IMR-90 (cell line): Measurements from ENCODE around the gene RCBTB2. TPM values are rescaled to one million over a fixed set of nuclear protein-coding genes. Genes with fewer than 3 reads are reported as not detected.
A peak's percentile ranks its signal among the peaks of the same experiment; 100 is the strongest.

Source experiments
- ATAC-seq: fragments of 200-7000 bp; cut with Tn5 transposase; 2 replicates; pipeline ENCODE4 v1.9.1; 2020; ENCODE audit warnings: low read depth, mild to moderate bottlenecking, moderate library complexity
- BruUV-seq: library from RNA; stranded (reverse); fragments of 400-500 nt; replicated peaks from 2 replicates; lab custom pipeline; 2021; lab: Mats Ljungman, UMichigan
- CTCF ChIA-PET: fragments of 300-600 bp; formaldehyde crosslinking; extraction: SDS; loops from one replicate; lab custom pipeline; 2021; ENCODE audit warnings: antibody characterized with exemption; lab: Yijun Ruan, JAX
- POLR2A ChIA-PET: fragments of 300-600 bp; sonication (Branson Sonifier 250); formaldehyde crosslinking; loops from one replicate; lab custom pipeline; 2022; ENCODE audit warnings: antibody characterized with exemption; ENCODE audit not compliant: unreplicated experiment; lab: Charles Lee
- DNase-seq: peaks from one replicate; pipeline ENCODE4 v3.0.0; 2013
- H2AFZ ChIP-seq: replicated peaks from 2 replicates; pipeline ENCODE3; 2013; ENCODE audit warnings: low read length, mild to moderate bottlenecking; ENCODE audit not compliant: poor library complexity
- H2AK5ac ChIP-seq: 2 replicates; pipeline ENCODE4 v1.6.1; 2013; ENCODE audit warnings: low read depth, low read length, inconsistent platforms
- H2AK9ac ChIP-seq: replicated peaks from 2 replicates; pipeline ENCODE3; 2013; ENCODE audit warnings: mild to moderate bottlenecking, low read depth, low read length, moderate library complexity; ENCODE audit not compliant: poor library complexity
- H2BK120ac ChIP-seq: 2 replicates; pipeline ENCODE4 v1.6.1; 2013; ENCODE audit warnings: low read depth, low read length, inconsistent platforms
- H2BK15ac ChIP-seq: 3 replicates; pipeline ENCODE4 v1.6.1; 2013; ENCODE audit warnings: low read depth, low read length, inconsistent platforms
- H2BK20ac ChIP-seq: 2 replicates; pipeline ENCODE4 v1.6.1; 2013; ENCODE audit warnings: low read depth, mild to moderate bottlenecking, inconsistent platforms, low read length, moderate library complexity
- H2BK5ac ChIP-seq: 2 replicates; pipeline ENCODE4 v1.6.1; 2013; ENCODE audit warnings: mild to moderate bottlenecking, low read depth, low read length, inconsistent platforms; ENCODE audit not compliant: poor library complexity, severe bottlenecking
- H3K14ac ChIP-seq: replicated peaks from 2 replicates; pipeline ENCODE4 v1.6.1; 2013; ENCODE audit warnings: low read depth, low read length, inconsistent platforms
- H3K18ac ChIP-seq: 2 replicates; pipeline ENCODE4 v1.6.1; 2013; ENCODE audit warnings: low read depth, low read length, control low read depth
- H3K23ac ChIP-seq: 2 replicates; pipeline ENCODE4 v1.6.1; 2013; ENCODE audit warnings: low read depth, low read length, inconsistent platforms
- H3K27ac ChIP-seq: 2 replicates; pipeline ENCODE4 v1.5.1; 2013; ENCODE audit warnings: mild to moderate bottlenecking, control low read depth, low read length; ENCODE audit not compliant: insufficient read depth
- H3K27me3 ChIP-seq: 2 replicates; pipeline ENCODE4 v1.6.1; 2013; ENCODE audit warnings: low read length; ENCODE audit not compliant: control insufficient read depth, insufficient read depth
- H3K36me3 ChIP-seq: 2 replicates; pipeline ENCODE4 v1.6.1; 2013; ENCODE audit warnings: low read length, mixed read lengths; ENCODE audit not compliant: control insufficient read depth, insufficient read depth
- H3K4ac ChIP-seq: 2 replicates; pipeline ENCODE4 v1.6.1; 2013; ENCODE audit warnings: low read depth, low read length, inconsistent platforms
- H3K4me1 ChIP-seq: 2 replicates; pipeline ENCODE4 v1.6.1; 2013; ENCODE audit warnings: low read length, mixed read lengths; ENCODE audit not compliant: control insufficient read depth, insufficient read depth
- H3K4me2 ChIP-seq: 2 replicates; pipeline ENCODE4 v1.6.1; 2013; ENCODE audit warnings: low read depth, mild to moderate bottlenecking, control low read depth, low read length, moderate library complexity
- H3K4me3 ChIP-seq: 2 replicates; pipeline ENCODE4 v1.5.1; 2013; ENCODE audit warnings: low read depth, mild to moderate bottlenecking, control low read depth, low read length, moderate library complexity; ENCODE audit not compliant: insufficient read depth
- H3K56ac ChIP-seq: 2 replicates; pipeline ENCODE4 v1.6.1; 2013; ENCODE audit warnings: low read length, inconsistent platforms; ENCODE audit not compliant: insufficient read depth; ENCODE audit errors: extremely low read depth
- H3K79me1 ChIP-seq, 2 experiments: 2 replicates each; pipeline ENCODE4 v1.6.1; 2013; ENCODE audit warnings: low read length in 2 of 2, inconsistent platforms in 1 of 2, low read depth in 1 of 2
- H3K9ac ChIP-seq: 2 replicates; pipeline ENCODE4 v1.6.1; 2013; ENCODE audit warnings: low read depth, low read length, control low read depth
- H3K9me1 ChIP-seq: 2 replicates; pipeline ENCODE4 v1.6.1; 2013; ENCODE audit warnings: low read length, inconsistent platforms; ENCODE audit not compliant: insufficient read depth
- H3K9me3 ChIP-seq: 2 replicates; pipeline ENCODE4 v1.6.1; 2013; ENCODE audit warnings: low read length; ENCODE audit not compliant: control insufficient read depth, insufficient read depth
- H4K20me1 ChIP-seq: 2 replicates; pipeline ENCODE4 v1.6.1; 2013; ENCODE audit warnings: low read length, inconsistent platforms; ENCODE audit not compliant: insufficient read depth
- H4K5ac ChIP-seq: 2 replicates; pipeline ENCODE4 v1.6.1; 2013; ENCODE audit warnings: mild to moderate bottlenecking, low read depth, low read length, control low read depth
- H4K8ac ChIP-seq, 2 experiments: 2 replicates each; pipeline ENCODE4 v1.6.1; 2013; ENCODE audit warnings: low read depth in 2 of 2, low read length in 2 of 2, control low read depth in 1 of 2, inconsistent platforms in 1 of 2
- H4K91ac ChIP-seq: 2 replicates; pipeline ENCODE4 v1.6.1; 2013; ENCODE audit warnings: low read depth, low read length, inconsistent platforms; ENCODE audit not compliant: insufficient read depth
- MAZ ChIP-seq: IDR thresholded peaks from 2 replicates; pipeline ENCODE4 v1.6.1; 2012; ENCODE audit warnings: low read depth, mild to moderate bottlenecking, low read length, improper control_type of control experiment, moderate library complexity, borderline replicate concordance
- WGBS, 2 experiments: methylation state at CpG; one replicate each; pipeline versions ENCODE4 v1.1.5 to v1.1.7; 2013; ENCODE audit warnings: missing lambda C conversion rate in 2 of 2; ENCODE audit not compliant: insufficient read length in 1 of 2; ENCODE audit errors: extremely low coverage in 2 of 2; 5-methylcytosine and 5-hydroxymethylcytosine counted together
- dilution Hi-C: fragments of 300-500 bp; cut with HindIII; formaldehyde crosslinking; loops from one replicate; pipeline ENCODE4 v1.14.3; 2018; ENCODE audit warnings: low sequenced_read_pairs; ENCODE audit not compliant: unreplicated experiment
- in situ Hi-C: fragments of 300-500 bp; cut with MboI; formaldehyde crosslinking; loops from 3 replicates; pipeline ENCODE4 v1.14.3; 2019; ENCODE audit warnings: low sequenced_read_pairs, inconsistent platforms, mixed read lengths
- intact Hi-C: fragments of 100-400 bp; cut with micrococcal nuclease; formaldehyde crosslinking; loops from 2 replicates; pipeline ENCODE4 v1.10.0; 2022
- polyA plus RNA-seq, 3 experiments: library from polyadenylated mRNA; depleted of rRNA; stranded (reverse); fragments of >200 nt; gene quantifications; 2 replicates each; pipeline ENCODE4 v1.2.3, GENCODE V29; 2012; ENCODE audit warnings: low replicate concordance in 1 of 3
- total RNA-seq: library from RNA; depleted of rRNA; stranded (reverse); fragments of >200 nt; gene quantifications from 2 replicates; pipeline ENCODE4 v1.2.3, GENCODE V29; 2012

RCBTB2 gene
- total and polyA plus RNA-seq, 2 of the 4 experiments (the other 2 are of a cell fraction) = 4.0 to 5.2 TPM

- H3K18ac ChIP-seq = no peak overlapping the region
- no TSS peak for BruUV-seq
- H4K8ac ChIP-seq = no peak overlapping the region
- no CpG with 5 or more reads among the region's 7 CpGs for WGBS, 2 experiments
- H3K9me3 ChIP-seq = no peaks in the 10 kb centered on the region
- CTCF ChIA-PET = no interaction called here
- peaks cover 12% of the 10 kb centered on the region for H3K4me1 ChIP-seq
- H2BK15ac ChIP-seq = no peak overlapping the region
- no peak overlapping the region for H3K9ac ChIP-seq
- no peak overlapping the region for H3K14ac ChIP-seq
- POLR2A ChIA-PET = no interaction called here
- peaks cover 6% of the 10 kb centered on the region for H3K9me1 ChIP-seq
- no peak overlapping the region for H3K56ac ChIP-seq
- H3K79me1 ChIP-seq = no peaks in the 10 kb centered on the region
- no peak overlapping the region for H2AK5ac ChIP-seq
- H3K27ac ChIP-seq = no peak overlapping the region
- no peak overlapping the region for H4K5ac ChIP-seq
- no peaks in the 10 kb centered on the region; the same call in 1 of the 2 replicates for H4K20me1 ChIP-seq
- H3K4me2 ChIP-seq = no peak overlapping the region
- peak overlapping the region; percentile 62 for H2AK9ac ChIP-seq
- no peak overlapping the region for H4K91ac ChIP-seq
- no peak overlapping the region for H2BK20ac ChIP-seq
- H3K27me3 ChIP-seq = no peaks in the 10 kb centered on the region
- no peak overlapping the region for H3K23ac ChIP-seq
- H3K36me3 ChIP-seq = no peaks in the 10 kb centered on the region
- dilution Hi-C loops = no loop called here
- no peak for TF ChIP-seq MAZ
- no peak for ATAC-seq
- intact Hi-C loops = no loop called here
- H2BK120ac ChIP-seq = no peak overlapping the region
- in situ Hi-C loops = no loop called here
- no peak overlapping the region for H3K4ac ChIP-seq
- DNase-seq = no peak
- H2BK5ac ChIP-seq = no peak overlapping the region
- no peak overlapping the region for H3K4me3 ChIP-seq
- H2AFZ ChIP-seq = no peak overlapping the region
Measured at GRCh38 chr13:48496271-48497161, 36.4 kb downstream of the RCBTB2 start.
